ENCODE measurements around the gene ANKRD45. TPM values are rescaled to one million over a fixed set of nuclear protein-coding genes. Genes with fewer than 3 reads are reported as not detected.

Gene ANKRD45
- total RNA-seq, 8 experiments from 2014 or later = 0.31 to 10.8 (median 2.5) TPM; not detected in 1

Other genes with a start within 250 kb of the ANKRD45 start
- gene PRDX6, start 192.5 kb downstream of the ANKRD45 start, total RNA-seq = 100 to 1,000 TPM; 163 to 344 (median 213) TPM
- gene SLC9C2, start 66.8 kb downstream of the ANKRD45 start, total RNA-seq = 1 to 10 TPM in 1 of 8 experiments, under 1 TPM in 3, not detected in 4; 0.05 to 2.1 (median 0.05) TPM
- gene TEX50, start 34.5 kb downstream of the ANKRD45 start, total RNA-seq = not detected
- gene KLHL20, start 45.1 kb upstream of the ANKRD45 start, total RNA-seq = 10 to 100 TPM; 15.5 to 35.2 (median 31.1) TPM
- 10 to 100 TPM; 12.7 to 34.6 (median 16.5) TPM for gene DARS2, start 154.8 kb upstream of the ANKRD45 start, total RNA-seq
- gene CENPL, start 155.0 kb upstream of the ANKRD45 start, total RNA-seq = 10 to 100 TPM in 3 of 8 experiments, 1 to 10 TPM in 5; 3.2 to 17.4 (median 6.7) TPM
- gene GAS5, start 198.1 kb upstream of the ANKRD45 start, total RNA-seq = 1,000 to 10,000 TPM in 4 of 8 experiments, 100 to 1,000 TPM in 4; 711 to 2,769 (median 1,186) TPM
- 10 to 100 TPM in 7 of 8 experiments, 1 to 10 TPM in 1; 7.6 to 25.2 (median 19.0) TPM for gene ZBTB37, start 198.5 kb upstream of the ANKRD45 start, total RNA-seq
- under 1 TPM in 5 of 8 experiments, not detected in 3; 0.16 to 0.81 (median 0.32) TPM for gene SERPINC1, start 247.5 kb upstream of the ANKRD45 start, total RNA-seq